ENCODE measurements around the gene MSI2.

The MSI2 gene

DNA sequence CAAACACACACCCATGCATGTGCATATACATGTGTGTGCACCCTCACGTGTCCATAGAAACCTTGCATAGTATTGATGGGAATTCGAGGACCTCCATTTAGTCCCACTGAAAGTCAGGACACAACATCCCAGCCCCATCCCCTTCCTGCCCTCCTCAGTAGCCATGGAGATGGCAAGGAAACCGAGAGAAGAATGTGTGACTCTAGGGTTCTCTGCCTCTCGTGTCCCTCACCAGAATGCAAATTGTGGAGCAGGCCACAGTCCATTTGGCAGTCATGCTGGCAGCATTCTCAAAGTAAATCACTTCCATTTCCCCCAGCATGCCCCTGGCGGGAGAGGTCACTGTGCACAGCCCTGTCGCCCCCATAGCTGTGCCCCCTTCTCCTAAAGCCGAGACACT, 141.1 kb downstream of the MSI2 start:
- no peaks in the 10 kb centered on the region for H3K27me3 ChIP-seq (ENCODE audit: insufficient read depth, low read length, poor library complexity, severe bottlenecking)
- no peak overlapping the region for H3K4me2 ChIP-seq (ENCODE audit: low read depth, low read length, poor library complexity, severe bottlenecking)
- H3K4me3 ChIP-seq (ENCODE audit: low read length, poor library complexity, severe bottlenecking) = no peak overlapping the region
- H3K36me3 ChIP-seq (ENCODE audit: insufficient read depth, low read length) = peaks cover 83% of the 10 kb centered on the region
- H4K20me1 ChIP-seq (ENCODE audit: insufficient read depth, low read length, poor library complexity, severe bottlenecking) = peaks cover 60% of the 10 kb centered on the region
- H3K79me2 ChIP-seq (ENCODE audit: insufficient read depth, low read length) = peaks cover 99% of the 10 kb centered on the region
- 0 out of 2 replicates have a peak, but pooled peaks cover 5% of the 10 kb centered on the region for H3K9me3 ChIP-seq (ENCODE audit: insufficient read depth, low read depth, low read length)
- TF ChIP-seq, protein P1, sequence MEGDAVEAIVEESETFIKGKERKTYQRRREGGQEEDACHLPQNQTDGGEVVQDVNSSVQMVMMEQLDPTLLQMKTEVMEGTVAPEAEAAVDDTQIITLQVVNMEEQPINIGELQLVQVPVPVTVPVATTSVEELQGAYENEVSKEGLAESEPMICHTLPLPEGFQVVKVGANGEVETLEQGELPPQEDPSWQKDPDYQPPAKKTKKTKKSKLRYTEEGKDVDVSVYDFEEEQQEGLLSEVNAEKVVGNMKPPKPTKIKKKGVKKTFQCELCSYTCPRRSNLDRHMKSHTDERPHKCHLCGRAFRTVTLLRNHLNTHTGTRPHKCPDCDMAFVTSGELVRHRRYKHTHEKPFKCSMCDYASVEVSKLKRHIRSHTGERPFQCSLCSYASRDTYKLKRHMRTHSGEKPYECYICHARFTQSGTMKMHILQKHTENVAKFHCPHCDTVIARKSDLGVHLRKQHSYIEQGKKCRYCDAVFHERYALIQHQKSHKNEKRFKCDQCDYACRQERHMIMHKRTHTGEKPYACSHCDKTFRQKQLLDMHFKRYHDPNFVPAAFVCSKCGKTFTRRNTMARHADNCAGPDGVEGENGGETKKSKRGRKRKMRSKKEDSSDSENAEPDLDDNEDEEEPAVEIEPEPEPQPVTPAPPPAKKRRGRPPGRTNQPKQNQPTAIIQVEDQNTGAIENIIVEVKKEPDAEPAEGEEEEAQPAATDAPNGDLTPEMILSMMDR (conservative IDR thresholded peaks at IDR 0.05; ENCODE audit: low read length) = no peak
- no peak for TF ChIP-seq EZH2phosphoT487 (IDR thresholded peaks at IDR 0.05; ENCODE audit: borderline replicate concordance)
- H3K9ac ChIP-seq (ENCODE audit: low read depth, low read length, poor library complexity, severe bottlenecking) = no peak overlapping the region
- H3K9me2 ChIP-seq (replicated peaks; ENCODE audit: low read depth, low read length) = no peaks in the 10 kb centered on the region
- no peak overlapping the region for H2AFZ ChIP-seq (ENCODE audit: low read length)
- H3K4me1 ChIP-seq (ENCODE audit: insufficient read depth, low read length, poor library complexity, severe bottlenecking) = peaks cover 3% of the 10 kb centered on the region
- H3F3A ChIP-seq (ENCODE audit: low read depth) = no peaks in the 10 kb centered on the region

DNA sequence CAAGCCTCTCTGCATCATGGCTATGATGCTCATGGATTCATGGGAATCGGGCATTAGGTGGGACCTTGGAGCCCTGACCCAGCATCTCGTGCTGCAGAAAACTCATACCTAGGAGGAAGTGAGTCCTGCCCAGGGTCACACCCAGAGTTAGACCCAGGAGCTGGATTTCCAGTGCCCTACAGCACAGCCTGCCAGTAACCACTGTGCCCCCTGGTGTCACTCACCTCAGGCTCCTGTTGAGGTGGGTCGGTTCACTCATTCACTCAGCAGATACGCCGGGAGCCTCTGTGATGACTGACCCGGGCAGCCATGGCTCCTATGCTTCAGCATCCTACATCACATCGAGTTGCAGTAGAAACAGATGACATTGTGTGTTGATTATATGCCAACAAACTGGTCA, 143.4 kb downstream of the MSI2 start:
- H3K9ac ChIP-seq (ENCODE audit: low read depth, low read length, poor library complexity, severe bottlenecking) = no peak overlapping the region
- H3K9me3 ChIP-seq (ENCODE audit: insufficient read depth, low read depth, low read length) = no peaks in the 10 kb centered on the region
- H4K20me1 ChIP-seq (ENCODE audit: insufficient read depth, low read length, poor library complexity, severe bottlenecking) = peaks cover 51% of the 10 kb centered on the region
- no peak overlapping the region for H3K4me2 ChIP-seq (ENCODE audit: low read depth, low read length, poor library complexity, severe bottlenecking)
- H2AFZ ChIP-seq (ENCODE audit: low read length) = no peak overlapping the region
- no peaks in the 10 kb centered on the region for H3K27me3 ChIP-seq (ENCODE audit: insufficient read depth, low read length, poor library complexity, severe bottlenecking)
- H3K36me3 ChIP-seq (ENCODE audit: insufficient read depth, low read length) = peaks cover 87% of the 10 kb centered on the region; the same call in 1 of the 2 replicates
- peaks cover 100% of the 10 kb centered on the region for H3K79me2 ChIP-seq (ENCODE audit: insufficient read depth, low read length)
- TF ChIP-seq EZH2phosphoT487 (IDR thresholded peaks at IDR 0.05; ENCODE audit: borderline replicate concordance) = no peak
- TF ChIP-seq, protein P1 (conservative IDR thresholded peaks at IDR 0.05; ENCODE audit: low read length) = peak; percentile 25
- H3F3A ChIP-seq (ENCODE audit: low read depth) = no peaks in the 10 kb centered on the region
- no peaks in the 10 kb centered on the region for H3K9me2 ChIP-seq (replicated peaks; ENCODE audit: low read depth, low read length)
- no peak overlapping the region for H3K4me3 ChIP-seq (ENCODE audit: low read length, poor library complexity, severe bottlenecking)
- H3K4me1 ChIP-seq (ENCODE audit: insufficient read depth, low read length, poor library complexity, severe bottlenecking) = peaks cover 15% of the 10 kb centered on the region

DNA sequence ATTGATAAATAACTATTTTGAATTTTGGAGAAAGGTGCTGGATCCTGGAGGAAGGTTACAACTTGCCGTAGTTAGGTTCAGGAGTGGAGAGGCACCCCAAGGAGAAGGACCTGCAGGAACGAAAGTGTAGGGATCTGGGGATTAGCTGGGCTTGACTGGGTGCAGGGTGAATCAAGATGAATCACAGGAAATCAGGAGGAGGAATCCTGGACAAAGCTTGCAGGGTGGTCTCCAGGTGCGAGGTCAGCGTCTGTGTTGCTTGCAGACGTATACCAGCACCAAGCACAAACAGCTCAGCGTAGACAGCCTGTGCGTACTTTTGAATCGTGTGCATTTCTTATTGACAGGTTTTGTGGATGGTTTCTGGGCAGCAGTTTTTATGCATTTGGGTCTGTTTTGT, 144.3 kb downstream of the MSI2 start:
- TF ChIP-seq, protein P1 (conservative IDR thresholded peaks at IDR 0.05; ENCODE audit: low read length) = no peak
- TF ChIP-seq EZH2phosphoT487 (IDR thresholded peaks at IDR 0.05; ENCODE audit: borderline replicate concordance) = no peak
- H3F3A ChIP-seq (ENCODE audit: low read depth) = no peaks in the 10 kb centered on the region
- peaks cover 87% of the 10 kb centered on the region; the same call in 1 of the 2 replicates for H3K36me3 ChIP-seq (ENCODE audit: insufficient read depth, low read length)
- H3K9me3 ChIP-seq (ENCODE audit: insufficient read depth, low read depth, low read length) = no peaks in the 10 kb centered on the region
- peaks cover 17% of the 10 kb centered on the region for H3K4me1 ChIP-seq (ENCODE audit: insufficient read depth, low read length, poor library complexity, severe bottlenecking)
- H3K4me3 ChIP-seq (ENCODE audit: low read length, poor library complexity, severe bottlenecking) = no peak overlapping the region
- H3K79me2 ChIP-seq (ENCODE audit: insufficient read depth, low read length) = peaks cover 100% of the 10 kb centered on the region
- no peak overlapping the region for H2AFZ ChIP-seq (ENCODE audit: low read length)
- H3K9ac ChIP-seq (ENCODE audit: low read depth, low read length, poor library complexity, severe bottlenecking) = no peak overlapping the region
- no peaks in the 10 kb centered on the region for H3K27me3 ChIP-seq (ENCODE audit: insufficient read depth, low read length, poor library complexity, severe bottlenecking)
- no peaks in the 10 kb centered on the region for H3K9me2 ChIP-seq (replicated peaks; ENCODE audit: low read depth, low read length)
- H3K4me2 ChIP-seq (ENCODE audit: low read depth, low read length, poor library complexity, severe bottlenecking) = no peak overlapping the region
- peaks cover 47% of the 10 kb centered on the region for H4K20me1 ChIP-seq (ENCODE audit: insufficient read depth, low read length, poor library complexity, severe bottlenecking)
